KMS-11 (cell line): ENCODE results near the gene GULP1.

Source experiments
- H2AFZ ChIP-seq: fragments of 200-600 bp; sonication (generic); 2 replicates; pipeline ENCODE4 v1.6.1; 2016; ENCODE audit warnings: antibody characterized with exemption, mixed run types, low read depth
- H3K27ac ChIP-seq: fragments of 200-600 bp; sonication (generic); 2 replicates; pipeline ENCODE4 v1.6.1; 2016; ENCODE audit warnings: mild to moderate bottlenecking, mixed run types
- H3K27me3 ChIP-seq: fragments of 200-600 bp; sonication (generic); 2 replicates; pipeline ENCODE4 v1.6.1; 2017; ENCODE audit warnings: mild to moderate bottlenecking, low read depth, mixed run types, moderate library complexity; ENCODE audit not compliant: insufficient read depth
- H3K36me3 ChIP-seq: fragments of 200-600 bp; sonication (generic); 2 replicates; pipeline ENCODE4 v1.6.1; 2017; ENCODE audit warnings: mild to moderate bottlenecking, mixed run types; ENCODE audit not compliant: insufficient read depth
- H3K4me1 ChIP-seq: fragments of 200-600 bp; sonication (generic); 2 replicates; pipeline ENCODE4 v1.6.1; 2016; ENCODE audit warnings: mild to moderate bottlenecking, low read depth, mixed run types; ENCODE audit not compliant: poor library complexity, severe bottlenecking
- H3K4me2 ChIP-seq: fragments of 200-600 bp; sonication (generic); 2 replicates; pipeline ENCODE4 v1.7.0; 2016; ENCODE audit warnings: mild to moderate bottlenecking, mixed run types
- H3K4me3 ChIP-seq: fragments of 200-600 bp; sonication (generic); IDR thresholded peaks from 2 replicates; pipeline ENCODE4 v1.6.1; 2017; ENCODE audit warnings: low read depth, low read length, mixed read lengths; ENCODE audit not compliant: insufficient read depth
- H3K79me2 ChIP-seq: fragments of 200-600 bp; sonication (generic); 2 replicates; pipeline ENCODE4 v1.6.1; 2016; ENCODE audit warnings: low read depth, mixed run types; ENCODE audit not compliant: insufficient read depth
- H3K9ac ChIP-seq: fragments of 200-600 bp; sonication (generic); 2 replicates; pipeline ENCODE4 v1.6.1; 2016; ENCODE audit warnings: mild to moderate bottlenecking, mixed run types
- H4K20me1 ChIP-seq: fragments of 200-600 bp; sonication (generic); 2 replicates; pipeline ENCODE4 v1.6.1; 2016; ENCODE audit warnings: mild to moderate bottlenecking, mixed run types; ENCODE audit not compliant: insufficient read depth
- CTCF ChIP-seq: fragments of 200-600 bp; sonication (generic); conservative IDR thresholded peaks from 2 replicates; pipeline ENCODE4 v1.6.1; 2017; ENCODE audit warnings: low read depth, mild to moderate bottlenecking, antibody characterized with exemption, low read length, moderate library complexity, mixed read lengths

Gene GULP1

GRCh38 chr2:188365058-188365641 lies 73.5 kb downstream of the GULP1 start:
- Histone ChIP-seq H4K20me1 (no peaks in the 10 kb centered on the region), H3K27ac (no peak overlapping the region), H3K9ac (no peak overlapping the region), H2AFZ (no peak overlapping the region), H3K36me3 (no peaks in the 10 kb centered on the region), H3K27me3 (no peaks in the 10 kb centered on the region), H3K4me2 (no peak overlapping the region), H3K4me1 (peaks cover 10% of the 10 kb centered on the region), H3K79me2 (no peaks in the 10 kb centered on the region), H3K4me3 (no peak overlapping the region)
- TF ChIP-seq CTCF, result no peak

GRCh38 chr2:188367164-188367563 lies 75.5 kb downstream of the GULP1 start:
- Histone ChIP-seq H3K27me3 (no peaks in the 10 kb centered on the region), H3K79me2 (no peaks in the 10 kb centered on the region), H3K4me3 (no peak overlapping the region), H3K36me3 (no peaks in the 10 kb centered on the region), H3K9ac (no peak overlapping the region), H3K4me2 (no peak overlapping the region), H3K4me1 (peaks cover 10% of the 10 kb centered on the region), H4K20me1 (no peaks in the 10 kb centered on the region), H3K27ac (no peak overlapping the region), H2AFZ (no peak overlapping the region)
- no peak for TF ChIP-seq CTCF

- Histone ChIP-seq H3K27me3 (no peaks in the 10 kb centered on the region), H3K36me3 (no peaks in the 10 kb centered on the region), H3K4me3 (no peak overlapping the region), H3K4me2 (no peak overlapping the region), H3K79me2 (no peaks in the 10 kb centered on the region), H4K20me1 (no peaks in the 10 kb centered on the region), H2AFZ (no peak overlapping the region), H3K27ac (no peak overlapping the region), H3K9ac (no peak overlapping the region), H3K4me1 (peaks cover 10% of the 10 kb centered on the region)
- TF ChIP-seq CTCF, result peak; percentile 75
These were observed 77.7 kb downstream of the GULP1 start for GRCh38 chr2:188369365-188369764.

- Histone ChIP-seq H4K20me1 (no peaks in the 10 kb centered on the region), H3K27me3 (no peaks in the 10 kb centered on the region), H3K4me1 (no peaks in the 10 kb centered on the region), H3K9ac (no peak overlapping the region), H3K4me2 (no peak overlapping the region), H3K27ac (no peak overlapping the region), H2AFZ (no peak overlapping the region), H3K36me3 (no peaks in the 10 kb centered on the region), H3K79me2 (no peaks in the 10 kb centered on the region), H3K4me3 (no peak overlapping the region)
- TF ChIP-seq CTCF, result no peak
These were observed 86.8 kb downstream of the GULP1 start for GRCh38 chr2:188378371-188378950.
